HG03520 (cell line): ENCODE results near the gene RHOV.

ENCODE experiments used
- ATAC-seq: cut with Tn5 transposase; IDR thresholded peaks from one replicate; pipeline ENCODE4 v1.9.1; 2021; ENCODE audit warnings: mild to moderate bottlenecking, moderate library complexity; ENCODE audit not compliant: unreplicated experiment

RHOV gene, protein sequence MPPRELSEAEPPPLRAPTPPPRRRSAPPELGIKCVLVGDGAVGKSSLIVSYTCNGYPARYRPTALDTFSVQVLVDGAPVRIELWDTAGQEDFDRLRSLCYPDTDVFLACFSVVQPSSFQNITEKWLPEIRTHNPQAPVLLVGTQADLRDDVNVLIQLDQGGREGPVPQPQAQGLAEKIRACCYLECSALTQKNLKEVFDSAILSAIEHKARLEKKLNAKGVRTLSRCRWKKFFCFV

DNA sequence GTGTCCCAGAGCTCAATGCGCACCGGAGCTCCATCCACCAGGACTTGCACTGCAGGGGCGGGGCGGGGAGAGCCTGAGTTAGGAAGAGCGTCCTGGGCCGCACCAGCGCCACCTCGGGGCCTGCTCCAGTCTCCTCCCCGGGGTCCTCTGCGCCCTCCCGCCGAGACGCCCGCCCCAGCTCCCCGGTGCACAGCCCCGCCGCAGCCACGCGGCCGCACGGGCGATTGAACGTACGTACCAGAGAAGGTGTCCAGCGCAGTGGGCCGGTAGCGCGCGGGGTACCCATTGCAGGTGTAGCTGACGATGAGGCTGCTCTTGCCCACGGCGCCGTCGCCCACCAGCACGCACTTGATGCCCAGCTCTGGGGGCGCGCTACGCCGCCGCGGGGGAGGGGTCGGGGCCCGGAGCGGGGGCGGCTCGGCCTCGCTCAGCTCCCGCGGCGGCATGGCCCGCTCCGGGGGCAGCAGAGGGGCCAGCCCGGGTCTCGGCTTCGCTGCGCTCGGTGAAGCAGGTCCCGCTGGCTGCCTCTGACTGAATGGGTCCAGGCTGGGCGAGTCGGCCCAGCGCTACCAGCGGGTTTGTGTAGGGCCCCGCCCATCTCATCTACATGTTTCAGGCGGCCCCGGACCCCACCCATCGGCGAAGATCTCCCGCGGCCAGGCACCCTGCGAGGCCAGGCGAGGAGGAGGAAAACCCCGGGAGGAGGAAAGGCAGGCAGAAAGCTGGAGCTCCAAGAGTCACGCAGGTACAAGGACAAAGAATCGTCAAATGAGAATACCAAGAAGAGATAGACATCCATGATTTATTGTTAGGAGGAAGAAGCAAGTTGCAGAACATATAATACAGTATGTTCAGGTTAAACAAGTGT is at the start of gene RHOV:
TSS of gene RHOV (minus strand) at position 541 of the 868 bp plus-strand sequence. CDS start at position 446, 95 bp downstream.
- no peak for ATAC-seq

DNA sequence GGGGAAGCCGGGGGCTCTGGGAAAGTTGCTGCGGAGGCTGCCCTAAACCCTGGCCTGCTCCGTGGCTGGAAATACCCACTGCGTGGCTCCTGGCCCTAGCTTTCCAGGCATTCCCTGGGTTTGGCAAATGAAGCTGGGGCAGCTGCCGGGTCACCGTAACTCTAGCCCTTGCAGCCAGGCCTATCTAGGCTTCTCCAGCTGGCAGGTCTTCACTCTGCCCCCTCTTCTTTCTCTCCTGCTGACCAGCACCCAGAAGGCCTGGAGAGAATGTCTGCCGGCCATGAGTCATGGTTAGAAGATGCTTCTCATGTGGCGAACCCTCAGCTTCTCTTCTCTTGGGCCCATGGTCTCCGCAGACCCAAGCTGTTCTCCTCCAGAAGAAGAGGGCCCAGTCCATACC is 49.5 kb upstream of the RHOV start:
- no peak for ATAC-seq

GRCh38 chr15:40922608-40923005 is 48.6 kb upstream of the RHOV start:
- no peak for ATAC-seq

GRCh38 chr15:40921949-40922607 is 48.0 kb upstream of the RHOV start:
- no peak for ATAC-seq

GRCh38 chr15:40918799-40919392 is 44.9 kb upstream of the RHOV start:
- no peak for ATAC-seq

DNA sequence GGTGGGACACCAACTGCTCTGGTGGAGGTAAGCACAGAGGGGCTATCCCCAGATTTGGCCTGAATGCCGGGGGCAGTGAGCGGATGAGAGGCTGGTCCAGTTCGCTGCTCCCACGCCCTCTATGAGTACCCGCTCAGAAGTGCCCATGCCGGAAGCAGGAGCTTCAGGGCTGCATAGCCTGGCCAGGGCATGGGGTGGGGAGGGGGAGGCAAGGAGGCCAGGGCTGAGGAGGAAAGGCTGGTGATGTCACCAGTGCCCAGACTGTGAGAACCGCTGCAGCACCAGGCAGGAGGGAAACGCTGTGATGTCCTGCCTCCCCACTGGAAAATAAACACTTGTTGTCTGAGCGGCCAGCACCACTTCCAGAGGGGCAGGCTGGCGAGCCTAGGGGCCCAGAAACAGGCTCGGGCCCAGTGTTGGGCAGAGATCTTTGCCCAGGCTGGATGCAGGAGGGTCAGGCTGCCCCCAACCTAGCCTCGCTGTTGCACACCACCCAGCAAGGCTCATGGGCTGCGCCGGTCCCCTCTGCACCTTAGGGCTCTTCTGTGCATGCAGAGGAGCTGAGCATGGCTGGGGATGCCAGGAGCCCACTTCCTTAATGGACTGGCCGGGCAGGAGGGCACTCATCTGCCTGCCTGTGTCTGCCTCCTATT is 44.2 kb upstream of the RHOV start:
- ATAC-seq, result no peak

DNA sequence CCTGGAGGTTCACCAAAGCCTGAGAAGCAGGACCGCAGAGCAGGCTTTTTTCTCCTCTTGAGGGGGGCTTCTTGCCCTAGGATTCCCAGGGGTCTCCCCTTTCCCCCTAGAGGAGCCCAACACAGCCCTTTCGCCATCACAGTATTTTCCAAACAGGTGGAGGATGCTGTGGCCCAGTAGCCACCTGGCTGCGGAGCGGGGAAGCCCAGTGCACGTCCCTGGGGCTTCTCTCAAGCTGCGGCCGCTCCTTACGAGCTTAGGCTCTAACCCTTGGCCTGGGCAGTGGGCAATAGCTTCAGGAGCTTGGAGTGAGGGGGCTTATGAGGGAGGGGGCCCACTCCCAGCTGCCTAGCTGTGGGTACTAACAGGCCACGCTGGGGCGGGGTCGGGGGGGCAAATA is 43.6 kb upstream of the RHOV start:
- no peak for ATAC-seq

DNA sequence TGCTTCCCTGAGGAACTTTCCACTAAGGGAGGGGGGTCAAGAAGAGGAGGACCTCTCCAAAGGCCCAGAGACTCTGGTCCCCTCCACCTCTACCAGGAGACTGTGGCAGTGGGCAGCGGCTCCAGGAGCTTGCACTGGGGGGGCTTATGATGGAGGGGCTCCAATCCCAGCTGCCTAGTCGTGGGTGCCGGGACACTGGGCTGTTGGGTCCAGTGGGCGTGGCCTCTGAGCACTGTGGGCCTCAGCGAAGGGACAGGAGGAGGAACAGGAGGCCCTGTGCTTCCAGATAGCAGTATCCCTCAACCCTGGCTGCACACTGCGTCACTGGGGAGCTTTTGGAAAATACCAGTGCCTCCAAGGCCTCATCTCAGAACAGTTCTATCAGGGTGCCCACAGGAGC is 41.6 kb upstream of the RHOV start:
- ATAC-seq, result no peak

- no peak for ATAC-seq
Measured at GRCh38 chr15:40915116-40915661, 41.2 kb upstream of the RHOV start.

DNA sequence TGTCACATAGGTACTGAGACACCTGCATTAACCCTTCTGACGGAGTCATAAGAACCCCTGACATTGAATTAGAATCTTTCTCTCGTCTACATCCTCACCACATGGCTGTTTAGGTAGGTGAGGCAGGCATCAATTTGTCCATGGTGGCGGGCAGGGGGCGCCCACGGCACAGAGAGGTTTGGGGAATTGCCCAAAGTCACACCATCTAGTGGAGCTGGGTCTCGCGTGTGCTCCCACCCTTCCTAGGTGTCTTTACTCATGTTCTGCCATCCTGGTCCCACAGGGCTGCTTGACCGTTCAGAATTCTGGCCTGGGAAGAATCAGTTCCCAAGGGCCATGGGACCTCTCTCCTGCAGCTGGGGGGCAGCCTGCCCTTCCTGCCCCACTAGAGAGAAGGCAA is 40.5 kb upstream of the RHOV start:
- no peak for ATAC-seq

GRCh38 chr15:40914013-40914412 is 40.0 kb upstream of the RHOV start:
- ATAC-seq, result no peak

GRCh38 chr15:40912478-40912877 is 38.4 kb upstream of the RHOV start:
- no peak for ATAC-seq

DNA sequence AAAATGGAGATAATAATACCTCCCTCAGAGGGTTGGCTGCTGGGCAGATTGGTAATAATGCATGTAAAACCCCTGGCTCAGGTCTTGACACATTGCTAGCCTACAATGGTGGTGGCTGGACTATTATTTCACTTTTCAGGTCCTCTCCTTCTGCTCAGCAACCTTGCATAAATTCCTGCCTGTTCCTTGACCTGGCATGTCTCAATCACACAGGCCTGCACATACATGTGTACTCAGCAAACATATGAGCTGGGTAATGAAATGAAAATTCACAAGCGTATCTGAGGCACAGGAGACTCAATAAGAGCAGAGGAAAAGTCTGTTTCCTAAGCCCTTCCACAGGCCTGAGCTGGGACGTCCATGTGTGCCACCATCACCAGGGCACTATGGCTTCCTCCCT is 37.7 kb upstream of the RHOV start:
- ATAC-seq, result no peak

DNA sequence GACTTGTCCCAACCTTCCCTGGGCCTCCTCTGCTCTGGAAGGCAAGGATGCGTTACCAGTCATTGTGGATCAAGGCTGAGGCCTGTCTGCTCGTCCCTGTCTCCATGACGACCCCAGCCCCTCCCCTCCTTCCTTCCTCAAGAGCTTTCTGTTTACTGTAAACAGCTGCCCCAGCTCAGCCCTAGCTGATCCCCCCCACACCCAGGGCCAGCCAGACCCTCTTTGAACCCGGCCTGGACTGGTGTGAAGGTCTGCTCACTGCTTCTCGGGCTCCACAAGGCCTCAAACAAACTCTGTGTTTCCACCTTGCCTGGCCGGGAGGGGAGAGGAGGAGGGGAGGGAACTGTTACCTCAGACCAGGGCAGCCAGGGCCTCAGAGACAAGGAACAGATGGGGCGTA is 37.1 kb upstream of the RHOV start:
- ATAC-seq, result no peak

- no peak for ATAC-seq
Measured at GRCh38 chr15:40909662-40910630, 35.9 kb upstream of the RHOV start.

DNA sequence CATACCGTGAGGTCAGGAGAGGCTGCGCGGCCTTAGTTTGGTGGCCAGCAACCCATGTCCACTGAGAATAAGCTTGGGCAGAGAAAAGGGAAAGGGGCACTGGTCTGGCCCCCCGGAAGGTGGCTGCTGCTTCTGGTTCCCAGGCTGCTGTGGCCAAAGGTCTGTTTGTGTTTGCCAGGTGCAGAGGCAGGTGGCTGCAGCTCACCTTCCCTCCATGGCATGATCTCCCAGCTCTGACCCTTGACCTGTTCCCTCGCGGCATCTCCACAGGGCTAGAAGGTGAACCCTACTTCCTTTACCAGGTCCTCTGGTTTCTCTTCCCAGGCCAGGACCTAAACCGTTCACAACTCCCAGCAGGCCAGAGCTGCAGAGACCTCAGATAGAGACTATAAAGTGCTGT is 34.1 kb upstream of the RHOV start:
- no peak for ATAC-seq

DNA sequence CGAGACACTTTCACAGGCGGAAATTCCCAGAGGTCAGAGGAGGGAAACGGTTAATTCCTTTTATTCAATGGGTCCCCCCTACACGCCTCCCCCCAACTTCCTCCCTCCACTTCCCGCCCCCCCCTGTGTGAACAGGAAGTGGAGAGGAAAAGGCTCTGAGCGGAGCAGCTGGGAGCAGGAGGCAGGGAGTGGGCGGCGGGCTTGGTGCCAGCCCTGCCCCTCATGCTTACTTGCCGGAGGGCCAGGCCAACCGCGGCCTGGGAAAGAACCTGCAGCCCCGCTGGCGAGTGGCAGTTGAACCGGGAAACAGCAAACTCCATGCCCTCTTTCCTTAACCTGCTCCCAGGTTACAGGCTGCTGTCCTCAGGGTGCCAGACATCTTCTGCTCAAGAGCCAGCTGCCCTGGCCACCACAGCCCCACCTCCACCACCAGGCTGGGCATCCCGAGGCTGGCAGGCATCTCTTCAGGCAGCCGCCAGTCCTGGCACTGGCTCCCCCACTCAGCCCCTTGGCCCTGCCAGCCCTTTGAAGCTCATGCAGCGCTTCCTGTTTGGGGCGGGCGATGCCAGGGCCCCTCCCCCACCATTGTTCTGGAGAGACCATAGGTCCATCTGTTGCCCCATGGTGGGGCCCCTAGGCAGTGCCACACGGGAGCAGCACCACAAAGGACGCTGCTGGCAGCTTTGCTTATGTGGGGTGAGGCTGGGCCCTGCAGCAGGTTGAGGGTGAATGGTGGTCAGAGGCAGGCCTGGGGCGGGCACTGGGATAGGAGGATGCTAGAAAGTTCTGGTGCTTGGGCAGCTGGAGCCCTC is 33.2 kb upstream of the RHOV start:
- no peak for ATAC-seq

DNA sequence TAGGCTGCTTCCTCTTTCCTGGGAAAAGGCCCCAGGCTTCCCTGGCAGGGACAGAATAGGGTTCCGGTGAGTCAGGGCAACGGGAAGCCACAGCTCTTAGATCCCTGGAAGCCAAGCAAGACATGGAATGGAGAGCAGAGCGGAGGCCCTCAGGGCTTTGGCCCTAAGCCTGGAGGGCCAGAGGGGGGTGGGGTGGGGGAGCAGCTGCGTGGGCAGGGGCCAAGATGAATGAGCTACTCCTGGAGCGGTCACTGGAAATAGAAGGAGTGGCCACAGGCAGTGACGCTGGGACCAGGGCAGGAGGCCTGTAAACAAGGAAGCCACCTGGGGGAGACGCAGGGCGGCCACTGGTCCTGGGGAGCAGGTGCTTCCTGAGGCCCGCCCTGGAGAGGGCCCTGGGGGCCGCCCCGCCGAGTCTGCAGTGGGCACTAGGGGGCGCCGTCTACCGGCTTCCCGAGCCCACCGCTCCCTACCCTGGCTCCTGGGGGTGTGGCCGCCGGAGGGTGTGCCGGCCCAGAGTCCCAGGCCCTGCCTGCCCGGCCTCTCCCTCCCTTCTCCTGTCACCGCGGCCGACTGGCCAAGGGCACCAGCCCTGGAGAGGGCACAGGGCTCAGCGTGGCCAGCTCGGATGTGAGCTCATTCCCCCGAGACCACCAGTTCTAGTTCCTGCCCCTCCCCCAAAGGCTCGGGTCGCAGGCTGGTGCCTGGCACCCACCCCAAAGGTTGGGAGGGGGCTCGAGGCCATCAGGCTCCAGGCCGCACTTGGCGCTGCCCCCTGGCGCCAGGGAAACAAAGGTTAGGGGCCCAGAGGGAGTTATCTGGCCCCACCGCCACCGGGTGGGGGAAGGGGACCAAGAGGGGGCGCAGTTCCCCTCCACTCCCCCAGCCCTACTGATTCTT is 32.3 kb upstream of the RHOV start:
- peak; percentile 66 for ATAC-seq
